UCSD-AML1 (cell line): ENCODE measurements around the gene CREB5.

ENCODE experiments used
- DNase-seq: peaks from one replicate; lab custom pipeline; 2025; ENCODE audit not compliant: unreplicated experiment; lab: John Stamatoyannopoulos, UW

CREB5 gene

DNA sequence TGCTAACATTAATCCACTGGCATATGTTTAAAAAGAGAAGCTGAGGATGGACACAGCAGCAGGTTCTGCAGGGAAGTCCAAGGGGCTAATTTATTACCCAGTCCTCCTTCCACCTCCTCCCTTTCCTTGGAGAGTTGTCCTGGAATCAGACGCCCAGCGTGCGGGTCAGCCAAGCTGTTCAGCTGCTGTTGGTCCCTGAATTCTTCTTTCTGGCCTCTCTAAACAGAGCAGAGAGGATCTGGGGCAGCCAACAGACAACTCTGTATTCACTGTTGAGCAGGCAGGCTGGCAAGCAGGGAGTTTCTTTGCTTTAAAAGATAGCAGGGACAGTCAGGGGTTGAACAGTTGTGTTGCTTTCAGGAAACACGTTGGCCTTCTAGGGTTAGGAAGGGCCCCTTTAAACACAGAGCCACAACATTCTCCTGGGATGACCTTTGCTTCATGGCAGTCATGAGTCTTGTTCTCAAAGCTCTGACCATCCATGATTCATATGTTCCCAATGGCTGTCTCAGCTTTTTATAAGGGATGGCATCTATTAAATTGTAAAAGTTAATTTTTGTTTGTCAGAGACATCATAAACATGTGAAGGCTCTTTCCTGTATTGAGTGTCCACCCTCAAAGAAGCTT is 217.0 kb downstream of the CREB5 start:
- DNase-seq = no peak

DNA sequence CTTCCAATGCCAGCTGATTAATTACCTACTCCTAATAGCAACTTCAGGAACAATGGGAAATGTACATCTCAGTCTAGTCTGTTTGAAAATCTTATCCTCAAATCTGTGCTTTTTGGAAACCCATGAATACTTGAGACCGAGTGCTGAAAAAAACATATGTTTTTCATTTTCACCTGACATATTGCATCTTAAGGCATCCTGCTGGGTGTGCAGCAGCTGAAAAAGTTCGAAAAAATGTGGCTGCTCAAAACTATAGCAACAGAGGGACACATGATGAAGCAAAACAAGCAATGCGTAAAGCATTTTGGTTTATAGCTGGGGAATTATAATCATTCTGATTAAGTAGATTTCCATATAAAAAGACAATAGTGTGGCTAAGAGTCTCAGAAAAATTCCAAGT is 218.0 kb downstream of the CREB5 start:
- no peak for DNase-seq

DNA sequence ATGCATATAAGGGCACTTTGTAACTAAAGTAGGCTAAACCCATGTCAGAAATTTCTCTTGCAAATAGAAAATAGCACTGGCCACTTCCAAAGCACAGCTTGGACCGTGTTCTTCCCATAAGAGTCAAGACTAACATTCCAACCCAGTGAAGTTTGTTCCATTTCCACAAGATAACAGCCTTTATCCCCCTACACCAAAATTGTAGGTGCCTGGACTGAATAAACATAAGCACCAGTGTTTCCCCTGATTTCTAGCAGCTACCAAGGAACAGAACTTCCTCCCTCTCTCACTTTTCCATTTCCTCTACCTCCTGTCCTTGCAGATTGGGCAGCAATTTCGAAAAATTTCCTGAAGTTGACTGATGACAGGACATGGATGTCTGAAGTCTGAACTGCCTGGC is 219.7 kb downstream of the CREB5 start:
- no peak for DNase-seq

DNA sequence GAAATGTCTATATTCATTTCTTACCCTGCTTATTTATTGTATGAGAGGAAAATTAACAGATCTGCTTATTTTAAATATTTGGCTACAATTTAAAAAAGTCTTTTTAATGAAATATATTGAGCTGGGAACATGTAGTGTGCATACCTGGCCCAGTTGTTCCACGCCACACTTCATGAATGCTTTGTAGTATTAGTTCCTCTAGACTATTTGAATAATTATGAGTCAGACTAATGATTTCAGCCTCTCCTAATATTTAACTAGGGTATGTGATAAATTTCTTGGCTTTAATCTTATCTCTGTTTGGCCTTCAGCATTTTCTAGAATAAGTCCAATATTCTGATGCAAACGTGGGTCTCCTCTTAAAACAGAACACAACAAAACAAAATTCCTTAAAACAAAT is 226.6 kb downstream of the CREB5 start:
- no peak for DNase-seq

DNA sequence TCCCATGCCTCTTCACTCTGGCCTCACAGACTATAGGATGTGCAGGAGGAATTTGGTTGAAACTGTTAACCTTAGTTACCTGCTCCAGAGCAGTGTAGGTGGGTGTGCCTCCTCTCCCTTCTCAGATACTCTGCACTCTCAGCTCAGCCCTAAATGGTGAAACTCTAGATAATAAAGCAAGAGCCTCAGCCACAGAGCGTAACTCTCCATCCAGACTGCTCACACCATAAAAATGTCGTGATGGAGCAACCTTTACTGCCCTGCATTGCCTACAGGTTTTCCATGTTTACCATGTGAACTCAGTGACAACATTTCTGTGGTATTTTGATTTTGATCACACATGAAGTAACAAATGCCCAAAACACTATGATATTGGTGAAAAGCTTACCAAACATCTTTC is 227.7 kb downstream of the CREB5 start:
- DNase-seq = no peak

DNA sequence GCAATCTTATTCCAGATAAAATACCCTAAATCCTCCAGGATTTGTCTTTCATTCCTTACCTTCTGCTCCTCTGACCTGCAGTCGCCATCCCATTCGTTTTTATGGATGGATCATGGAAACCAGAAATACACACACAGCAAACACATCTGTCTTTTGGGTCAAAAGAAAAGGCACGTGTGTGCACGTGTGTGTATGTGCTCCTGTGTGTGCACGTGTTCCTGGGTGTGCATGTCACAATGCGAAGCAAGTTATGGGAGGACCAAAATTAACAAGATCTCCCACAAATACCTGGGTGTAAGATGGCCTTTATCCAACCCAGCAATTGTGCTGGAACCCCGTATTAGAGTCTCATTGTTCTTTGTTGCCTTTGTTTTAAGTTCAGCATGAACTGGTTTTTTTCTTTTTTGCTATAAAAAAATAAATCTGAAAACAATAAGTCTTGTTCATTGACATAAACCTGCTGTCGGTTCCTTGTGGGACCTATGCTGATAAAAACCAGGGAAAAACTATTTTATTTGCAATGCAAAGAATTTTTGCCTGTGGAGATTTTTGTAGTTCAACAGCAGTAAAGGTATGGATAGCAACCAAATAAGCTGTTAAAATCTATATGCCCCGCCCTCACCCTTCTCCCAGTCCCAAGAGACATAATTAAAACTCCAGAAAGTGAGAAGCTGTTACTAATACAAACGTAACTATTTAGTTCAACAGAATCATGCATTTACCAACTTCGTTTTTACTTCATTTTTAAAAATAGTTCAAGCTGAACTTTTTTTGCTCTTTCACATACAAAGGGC is 229.6 kb downstream of the CREB5 start:
- no peak for DNase-seq

DNA sequence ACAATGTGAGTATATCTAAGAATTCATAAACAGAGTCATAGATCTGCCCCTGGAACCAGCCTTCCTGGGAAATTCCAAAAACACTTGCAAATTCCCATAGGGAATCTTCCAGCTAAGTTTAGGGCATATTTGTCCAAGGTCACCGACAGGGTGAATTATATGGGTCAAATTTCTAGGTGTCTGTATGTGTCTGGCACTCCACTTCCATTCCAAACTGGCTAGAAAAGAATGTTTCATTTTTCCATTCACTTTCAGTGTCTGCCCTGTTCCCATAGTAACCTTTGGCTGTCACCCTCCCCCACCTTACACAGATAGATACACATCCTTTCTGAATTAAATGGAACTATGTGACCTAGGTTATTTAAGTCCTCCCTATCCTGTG is 230.9 kb downstream of the CREB5 start:
- DNase-seq = no peak

DNA sequence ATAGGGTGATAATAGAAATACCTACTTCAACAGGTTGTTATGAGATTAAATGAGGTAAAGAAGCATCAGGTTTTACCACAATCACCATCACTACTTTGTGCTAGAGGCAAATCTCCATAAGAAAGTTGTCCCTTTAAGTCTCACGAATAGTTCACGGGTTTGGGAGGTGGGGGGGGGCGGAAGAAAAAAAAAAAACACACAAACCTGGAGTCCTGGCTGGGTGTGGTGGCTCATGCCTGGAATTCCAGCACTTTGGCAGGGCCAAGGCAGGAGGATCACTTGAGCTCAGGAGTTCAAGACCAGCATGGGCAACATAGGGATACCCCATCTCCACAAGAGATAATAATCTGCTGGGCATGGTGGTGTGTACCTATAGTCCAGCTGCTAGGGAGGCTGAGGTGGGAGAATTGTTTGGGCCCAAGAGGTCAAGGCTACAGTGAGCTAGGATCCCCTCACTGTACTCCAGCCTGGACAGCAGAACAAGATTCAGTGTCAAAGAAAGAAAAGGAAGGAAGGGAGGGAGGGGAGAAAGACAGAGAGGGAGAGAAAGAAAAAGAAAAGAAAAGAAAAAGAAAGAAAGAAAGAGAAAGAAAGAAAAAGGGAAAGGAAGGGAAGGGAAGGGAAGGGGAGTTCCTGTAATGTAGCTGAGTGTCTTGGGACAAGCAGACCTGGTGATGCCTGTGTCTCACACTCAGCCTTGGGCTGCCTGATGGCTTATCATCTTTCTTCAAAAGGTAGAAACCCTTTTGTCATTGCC is 231.4 kb downstream of the CREB5 start:
- DNase-seq = no peak

DNA sequence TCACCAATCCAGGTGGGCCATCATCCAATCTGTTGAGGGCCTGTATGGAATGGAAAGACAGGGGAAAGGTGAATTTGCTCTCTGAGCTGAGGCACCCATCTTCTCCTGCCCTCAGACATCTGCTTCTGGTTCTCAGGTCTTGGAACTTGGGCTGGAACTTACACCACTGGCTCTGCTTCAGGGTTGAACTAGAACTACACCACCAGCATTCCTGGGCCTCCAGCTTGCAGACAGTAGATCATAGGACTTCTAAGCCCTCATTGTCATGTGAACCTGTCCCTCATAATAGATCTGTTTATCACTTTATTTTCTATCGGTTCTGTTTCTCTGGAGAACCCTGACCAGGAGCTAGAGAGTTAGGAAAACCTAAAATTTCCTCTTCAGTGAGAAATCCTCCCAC is 233.5 kb downstream of the CREB5 start:
- DNase-seq = no peak

DNA sequence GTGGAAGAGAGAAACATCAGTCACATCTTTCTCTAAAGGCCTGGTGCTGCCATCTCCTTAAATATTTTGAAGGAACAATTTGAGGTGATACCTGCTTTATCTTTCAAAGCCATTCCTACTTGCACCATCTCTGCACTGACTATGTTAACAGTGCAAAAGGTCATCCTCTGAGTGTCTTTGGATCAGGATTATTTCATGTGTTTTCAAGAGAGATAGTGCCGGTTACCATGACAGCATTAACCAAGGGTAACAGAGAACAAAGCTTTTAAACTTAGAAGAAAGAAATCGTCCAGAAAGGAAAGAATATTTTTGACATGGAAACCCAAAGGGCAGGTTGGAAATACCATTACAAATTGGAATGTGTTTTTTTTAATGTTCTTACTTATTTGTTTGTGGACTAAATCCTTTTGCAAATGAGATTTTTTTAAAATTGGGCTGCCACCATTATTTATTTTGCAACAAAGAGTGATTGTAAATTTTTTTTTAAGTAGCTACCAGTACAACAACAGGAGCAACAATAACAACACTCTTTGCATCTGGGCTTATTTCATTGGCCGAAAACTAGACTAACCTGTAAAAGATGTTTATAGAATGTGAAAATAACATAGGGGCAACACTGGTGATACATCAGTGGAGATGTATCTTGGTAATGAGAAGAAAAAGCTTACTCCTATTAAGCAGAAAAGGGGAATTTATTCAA is 234.2 kb downstream of the CREB5 start:
- no peak for DNase-seq

DNA sequence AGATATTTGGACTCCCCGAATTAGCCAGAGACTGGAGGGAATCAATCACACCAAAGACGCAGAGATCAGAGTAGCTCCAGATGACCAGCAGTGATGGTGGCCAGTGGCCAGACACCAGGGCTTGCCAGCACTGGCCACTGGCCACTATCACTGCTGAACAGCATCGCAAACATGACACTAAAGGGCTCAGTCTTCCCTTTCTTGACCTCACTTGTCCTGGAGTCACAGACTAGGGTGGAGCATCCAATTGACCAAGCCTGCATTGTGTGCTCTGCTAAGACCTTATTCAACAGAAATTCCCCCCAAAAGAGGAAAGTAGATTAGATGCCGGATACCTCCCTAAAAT is 234.7 kb downstream of the CREB5 start:
- DNase-seq = no peak

DNA sequence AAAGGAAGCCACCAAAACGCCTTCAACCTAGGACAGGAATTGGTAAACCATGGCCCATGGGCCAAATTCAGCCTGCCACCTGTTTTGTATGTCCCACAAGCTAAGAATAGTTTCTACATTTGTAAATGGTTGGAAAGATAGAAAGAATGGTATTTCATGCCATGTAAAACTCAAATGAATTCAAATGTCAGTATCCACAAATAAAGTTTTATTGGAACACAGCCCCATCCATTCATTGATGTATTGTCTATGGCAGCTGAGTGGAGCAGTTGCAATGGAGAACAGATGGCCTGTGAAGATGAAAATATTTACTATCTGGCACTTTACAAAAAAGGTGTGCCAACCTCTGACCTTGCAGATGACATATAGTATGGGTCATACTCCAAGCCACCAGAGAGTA is 236.9 kb downstream of the CREB5 start:
- no peak for DNase-seq

DNA sequence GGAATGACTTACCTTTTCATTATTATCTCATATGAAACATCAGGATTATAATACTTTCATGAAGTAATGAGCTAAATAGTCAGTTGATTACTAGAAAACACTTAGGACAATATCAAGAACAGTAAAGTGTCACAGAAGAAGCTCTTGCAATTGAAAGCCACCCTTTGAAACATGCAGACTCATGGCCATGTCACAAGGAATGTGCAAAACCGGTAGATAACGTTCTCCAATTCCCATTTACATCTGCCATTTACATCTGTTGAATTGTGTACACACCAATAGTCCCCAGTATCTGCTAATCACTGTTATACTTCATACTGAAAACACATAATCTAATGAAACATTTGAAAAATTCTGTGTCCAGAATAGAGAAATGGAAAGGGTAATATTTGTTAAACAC is 237.5 kb downstream of the CREB5 start:
- no peak for DNase-seq

DNA sequence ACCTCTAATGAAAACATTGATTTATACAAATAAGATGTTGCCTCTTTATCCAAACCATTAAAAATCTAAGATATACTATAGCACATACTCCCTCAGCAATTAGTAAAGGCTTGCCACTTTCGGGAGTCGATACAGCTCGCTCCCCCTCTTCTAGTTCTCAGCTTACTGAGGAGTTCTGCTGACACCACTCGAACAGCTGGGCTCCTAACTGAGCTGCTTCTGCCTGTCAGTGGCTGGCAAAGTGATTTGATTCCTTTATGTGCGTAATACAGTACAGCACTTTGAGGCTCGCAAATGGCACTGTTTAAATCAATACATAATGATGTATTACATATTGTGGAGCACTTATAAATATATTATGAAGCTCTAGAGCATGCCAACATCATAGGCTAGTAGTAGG is 241.8 kb downstream of the CREB5 start:
- no peak for DNase-seq

DNA sequence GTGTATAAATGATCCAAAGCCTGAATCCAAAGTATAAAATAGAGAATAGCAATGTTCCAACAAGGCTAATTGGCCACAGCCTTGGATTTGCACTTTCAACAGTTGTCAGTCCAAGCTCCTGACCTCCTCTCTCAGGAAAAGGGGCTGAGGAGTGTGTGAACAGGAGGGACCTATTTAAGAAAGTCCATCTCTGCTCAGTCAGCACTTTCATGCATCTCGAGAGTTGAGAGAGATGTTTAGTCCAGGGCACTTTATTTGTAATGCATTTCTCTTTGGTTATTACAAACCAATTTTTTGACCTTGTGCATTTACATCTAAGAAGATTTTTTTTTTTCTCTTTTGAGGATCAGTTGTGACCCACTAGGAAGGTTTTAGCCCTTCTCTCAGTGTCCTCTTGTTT is 244.2 kb downstream of the CREB5 start:
- no peak for DNase-seq

DNA sequence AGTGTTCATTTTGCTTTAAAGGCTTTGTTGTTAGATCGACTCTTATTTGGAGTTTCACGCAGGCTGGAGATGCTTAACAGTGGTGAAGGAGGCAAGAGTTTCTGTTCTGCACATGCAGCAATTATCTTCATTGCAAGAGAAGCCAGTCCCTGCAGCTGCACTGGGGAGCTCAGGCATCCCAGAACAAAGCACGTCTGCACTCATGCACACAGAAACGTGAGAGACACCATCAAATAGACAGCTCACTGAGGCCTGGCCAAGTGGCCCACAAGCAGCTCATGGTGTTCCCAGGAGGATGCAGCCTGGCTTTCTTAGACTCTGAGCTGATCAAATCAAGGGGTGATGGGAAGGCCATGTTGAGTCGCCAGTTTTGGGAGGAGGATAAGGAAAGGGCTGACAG is 246.1 kb downstream of the CREB5 start:
- no peak for DNase-seq

DNA sequence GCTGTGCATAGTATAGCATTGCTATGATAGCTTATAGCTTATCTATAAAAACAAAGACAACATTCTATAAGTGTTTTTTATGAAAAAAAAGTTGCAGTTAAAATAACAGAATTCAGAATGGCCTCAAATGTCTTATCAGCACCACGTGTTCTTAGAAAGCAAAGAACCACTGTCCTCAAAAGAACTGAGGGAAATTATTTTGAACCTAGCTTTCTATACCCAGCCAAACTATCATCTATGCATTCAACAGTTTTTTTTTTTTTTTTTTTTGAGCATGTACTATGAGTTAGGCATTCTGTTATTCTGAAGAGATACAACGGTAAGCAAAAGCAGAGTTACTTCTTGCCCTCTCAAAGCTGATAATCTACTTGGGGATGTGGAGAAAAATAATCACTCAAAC is 247.8 kb downstream of the CREB5 start:
- DNase-seq = no peak

DNA sequence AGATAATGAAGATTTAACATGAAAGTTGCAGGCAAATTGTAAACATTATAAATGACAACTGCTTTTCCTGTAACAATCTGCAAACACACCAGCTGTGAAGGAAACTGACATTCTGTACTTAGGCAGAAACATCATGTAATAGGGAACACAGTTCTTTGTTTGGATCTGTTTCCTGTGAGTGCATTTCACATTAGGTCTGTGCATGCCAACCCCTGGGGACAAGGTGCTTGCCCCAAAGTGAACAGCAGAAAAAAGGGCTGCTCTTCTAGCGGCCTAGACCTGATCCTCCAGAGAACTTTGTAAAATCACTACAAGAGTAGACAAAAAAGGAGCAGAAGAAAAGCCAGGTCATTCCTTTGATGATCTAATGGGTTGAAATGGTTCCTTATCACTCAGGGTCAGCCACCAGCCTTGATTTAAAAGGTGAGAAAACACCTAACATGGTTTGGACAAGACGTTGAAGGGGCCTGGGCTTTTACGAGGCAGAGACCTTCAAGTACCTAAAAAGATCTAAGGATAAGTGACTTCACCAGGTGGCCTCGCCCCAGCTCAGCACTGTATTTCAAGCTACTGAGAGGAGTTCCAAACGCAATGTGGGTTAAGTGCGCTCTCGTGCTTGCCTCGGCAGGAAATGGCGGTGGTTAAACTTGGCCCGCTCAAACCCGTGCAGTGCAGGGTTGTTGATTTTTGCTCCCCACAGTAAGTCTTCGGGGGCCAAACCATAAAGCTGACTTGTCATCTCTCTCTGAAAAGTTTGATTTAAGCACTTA is 249.7 kb downstream of the CREB5 start:
- no peak for DNase-seq

DNA sequence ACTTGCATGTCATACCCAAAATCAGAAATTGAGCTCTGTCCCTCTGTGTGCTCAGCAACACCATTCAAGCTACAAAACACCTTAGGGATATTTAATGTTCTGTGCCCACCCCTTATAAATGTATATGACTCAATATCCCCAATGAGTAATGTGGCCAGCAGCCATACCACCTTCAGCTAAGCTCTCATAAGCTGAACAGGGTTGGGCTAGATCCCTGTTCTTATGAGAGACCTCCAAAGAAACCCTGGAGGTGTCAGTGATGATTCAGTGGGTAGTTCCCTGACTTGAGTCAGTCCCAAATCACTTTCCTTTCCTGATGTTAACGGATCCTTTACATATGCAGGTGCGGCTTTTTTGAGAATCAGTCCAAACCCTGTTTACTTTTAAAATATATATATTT is 253.8 kb downstream of the CREB5 start:
- DNase-seq = no peak

DNA sequence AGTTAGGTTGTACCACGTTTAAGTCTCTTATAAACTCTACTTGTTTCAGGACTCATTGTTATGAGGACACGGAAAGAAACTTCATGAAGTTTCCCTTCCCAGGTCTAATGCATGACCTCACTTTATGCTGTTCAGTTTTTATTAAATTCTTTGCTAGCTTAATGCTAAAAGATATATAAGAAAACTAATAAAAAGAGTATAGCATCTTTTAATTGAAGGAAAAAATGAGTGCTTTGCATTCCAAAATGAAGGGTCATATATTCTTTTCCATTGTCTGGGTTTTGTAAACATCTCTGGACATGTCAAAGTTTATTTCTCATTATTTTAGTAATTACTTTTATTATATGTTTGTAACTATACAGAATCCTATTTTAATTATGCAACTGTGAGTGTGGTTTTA is 255.8 kb downstream of the CREB5 start:
- DNase-seq = no peak

DNA sequence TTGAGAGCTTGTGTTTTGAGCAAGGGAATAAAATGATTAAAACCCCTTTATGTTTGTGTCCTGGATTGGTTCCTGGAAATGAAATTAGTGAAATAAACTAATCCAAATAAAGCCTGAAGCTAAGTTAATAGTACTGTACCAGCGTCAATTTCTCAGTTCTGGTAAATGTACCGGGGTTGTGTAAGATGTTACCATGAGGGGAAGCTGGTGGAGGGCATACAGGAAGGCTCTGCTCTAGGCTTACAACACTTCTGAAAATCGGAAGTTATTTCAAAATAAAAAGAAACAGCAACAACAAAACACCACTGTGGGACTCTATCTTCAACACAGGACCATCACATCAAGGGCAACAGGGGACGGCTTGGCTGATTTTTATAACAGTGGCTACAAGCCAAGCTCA is 257.0 kb downstream of the CREB5 start:
- no peak for DNase-seq
